Ovary (tissue), 3 donors: ENCODE results near the gene OR4M1.
"Not testable (repeated sequence)": the region's sequence is repeated elsewhere in the genome, so short reads cannot be mapped to it uniquely, and the experiment has no call there.

Source experiments
- POLR2A ChIP-seq: fragments of 450-650 bp; IDR thresholded peaks from one replicate; pipeline ENCODE4 v1.6.1; 2017; ENCODE audit warnings: antibody characterized with exemption, mild to moderate bottlenecking, moderate library complexity
- TF ChIP-seq, protein P1 (sequence below), 3 donors: fragments of 450-650 bp in 2 of 3; fragments of 200-600 bp in 1 of 3; IDR thresholded peaks; one replicate each; pipeline versions ENCODE4 v1.5.1 to v1.8.0; 2016 to 2022; ENCODE audit warnings: antibody characterized with exemption in 3 of 3, mild to moderate bottlenecking in 1 of 3
- donor health status: DM: no; HTN: no; CAD: no.

DNA sequence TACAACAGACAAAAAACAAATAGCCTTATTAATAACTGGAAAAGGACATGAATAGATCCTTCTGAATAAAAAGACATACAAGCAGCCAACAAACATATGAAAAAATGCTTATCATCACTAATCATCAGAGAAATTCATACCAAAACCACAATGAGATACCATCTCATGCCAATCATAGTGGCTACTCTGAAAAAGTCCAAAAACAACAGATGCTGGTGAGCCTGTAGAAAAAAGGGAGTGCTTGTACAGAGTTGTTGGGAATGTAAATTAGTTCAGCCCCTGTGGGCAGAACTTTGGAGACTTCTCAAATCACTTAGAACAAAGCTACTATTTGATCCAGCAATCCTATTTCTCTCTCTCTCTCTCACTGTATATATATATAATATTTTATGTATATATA is 21.0 kb upstream of the OR4M1 start:
- not testable (repeated sequence) for TF ChIP-seq POLR2A
- TF ChIP-seq, protein P1, sequence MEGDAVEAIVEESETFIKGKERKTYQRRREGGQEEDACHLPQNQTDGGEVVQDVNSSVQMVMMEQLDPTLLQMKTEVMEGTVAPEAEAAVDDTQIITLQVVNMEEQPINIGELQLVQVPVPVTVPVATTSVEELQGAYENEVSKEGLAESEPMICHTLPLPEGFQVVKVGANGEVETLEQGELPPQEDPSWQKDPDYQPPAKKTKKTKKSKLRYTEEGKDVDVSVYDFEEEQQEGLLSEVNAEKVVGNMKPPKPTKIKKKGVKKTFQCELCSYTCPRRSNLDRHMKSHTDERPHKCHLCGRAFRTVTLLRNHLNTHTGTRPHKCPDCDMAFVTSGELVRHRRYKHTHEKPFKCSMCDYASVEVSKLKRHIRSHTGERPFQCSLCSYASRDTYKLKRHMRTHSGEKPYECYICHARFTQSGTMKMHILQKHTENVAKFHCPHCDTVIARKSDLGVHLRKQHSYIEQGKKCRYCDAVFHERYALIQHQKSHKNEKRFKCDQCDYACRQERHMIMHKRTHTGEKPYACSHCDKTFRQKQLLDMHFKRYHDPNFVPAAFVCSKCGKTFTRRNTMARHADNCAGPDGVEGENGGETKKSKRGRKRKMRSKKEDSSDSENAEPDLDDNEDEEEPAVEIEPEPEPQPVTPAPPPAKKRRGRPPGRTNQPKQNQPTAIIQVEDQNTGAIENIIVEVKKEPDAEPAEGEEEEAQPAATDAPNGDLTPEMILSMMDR (IDR thresholded peaks at IDR 0.05): not testable (repeated sequence)
